HepG2 (cell line): ENCODE measurements around the gene CPEB4. TPM values are rescaled to one million over a fixed set of nuclear protein-coding genes. Genes with fewer than 3 reads are reported as not detected.
A peak's percentile ranks its signal among the peaks of the same experiment; 100 is the strongest.

ENCODE experiments used
- AKAP8 ChIP-seq: sonication (generic); formaldehyde crosslinking; IDR thresholded peaks from 2 replicates; pipeline ENCODE4 v1.5.1; 2020; ENCODE audit warnings: mild to moderate bottlenecking, missing genetic modification reagents
- BHLHE40 ChIP-seq: IDR thresholded peaks from 2 replicates; pipeline ENCODE4 v1.6.1; 2011; ENCODE audit warnings: low read length, improper control_type of control experiment
- GZF1 ChIP-seq: sonication (generic); formaldehyde crosslinking; IDR thresholded peaks from 2 replicates; pipeline ENCODE4 v1.5.1; 2020; ENCODE audit warnings: mild to moderate bottlenecking, missing genetic modification reagents
- NR2F1 ChIP-seq, 2 experiments: fragments of 450-650 bp in 1 of 2; formaldehyde crosslinking in 1 of 2; IDR thresholded peaks; 2 replicates each; pipeline versions ENCODE4 v1.5.0 to v1.6.1; 2016 to 2020; ENCODE audit warnings: mild to moderate bottlenecking in 1 of 2, missing compliant biosample characterization in 1 of 2, missing genetic modification reagents in 1 of 2, moderate library complexity in 1 of 2
- RAD21 ChIP-seq: fragments of 450-650 bp; formaldehyde crosslinking; IDR thresholded peaks from 2 replicates; pipeline ENCODE4 v1.5.0; 2020; ENCODE audit warnings: mild to moderate bottlenecking
- REL ChIP-seq: sonication (generic); formaldehyde crosslinking; conservative IDR thresholded peaks from 2 replicates; pipeline ENCODE4 v1.8.0; 2022; ENCODE audit warnings: mild to moderate bottlenecking, missing genetic modification reagents, moderate library complexity
- REPIN1 ChIP-seq: sonication (generic); formaldehyde crosslinking; IDR thresholded peaks from 2 replicates; pipeline ENCODE4 v1.8.0; 2022; ENCODE audit warnings: missing genetic modification reagents, low read depth, mild to moderate bottlenecking, borderline replicate concordance
- RXRB ChIP-seq: IDR thresholded peaks from 2 replicates; pipeline ENCODE4 v1.6.1; 2016; ENCODE audit warnings: borderline replicate concordance, missing genetic modification reagents, missing compliant biosample characterization
- TBX2 ChIP-seq: sonication (generic); formaldehyde crosslinking; IDR thresholded peaks from 2 replicates; pipeline ENCODE4 v1.5.0; 2020; ENCODE audit warnings: missing genetic modification reagents, mild to moderate bottlenecking, borderline replicate concordance
- ZC3H4 ChIP-seq: sonication (generic); formaldehyde crosslinking; IDR thresholded peaks from 2 replicates; pipeline ENCODE4 v1.4.0; 2020; ENCODE audit warnings: missing genetic modification reagents, borderline replicate concordance
- ZEB1 ChIP-seq: IDR thresholded peaks from 2 replicates; pipeline ENCODE4 v1.6.1; 2012; ENCODE audit warnings: mild to moderate bottlenecking, low read depth, inconsistent platforms; ENCODE audit not compliant: insufficient replicate concordance
- ZIK1 ChIP-seq: sonication (generic); formaldehyde crosslinking; IDR thresholded peaks from 2 replicates; pipeline ENCODE4 v1.5.0; 2020; ENCODE audit warnings: mild to moderate bottlenecking, low read depth, missing genetic modification reagents, borderline replicate concordance
- ZNF12 ChIP-seq: sonication (generic); formaldehyde crosslinking; IDR thresholded peaks from 2 replicates; pipeline ENCODE4 v1.5.0; 2020; ENCODE audit warnings: missing genetic modification reagents
- ZNF282 ChIP-seq: fragments of 450-650 bp; IDR thresholded peaks from 2 replicates; pipeline ENCODE4 v1.6.1; 2018; ENCODE audit not compliant: partially characterized antibody
- ZNF558 ChIP-seq: sonication (generic); formaldehyde crosslinking; IDR thresholded peaks from 2 replicates; pipeline ENCODE4 v1.9.0; 2022; ENCODE audit warnings: mild to moderate bottlenecking, missing genetic modification reagents, borderline replicate concordance
- ZNF564 ChIP-seq: sonication (generic); formaldehyde crosslinking; IDR thresholded peaks from 2 replicates; pipeline ENCODE4 v1.8.1; 2023; ENCODE audit warnings: mild to moderate bottlenecking, missing genetic modification reagents
- ZNF788 ChIP-seq: sonication (generic); formaldehyde crosslinking; IDR thresholded peaks from 2 replicates; pipeline ENCODE4 v1.5.0; 2020; ENCODE audit warnings: mild to moderate bottlenecking, missing genetic modification reagents, borderline replicate concordance
- ZNF83 ChIP-seq: sonication (generic); formaldehyde crosslinking; IDR thresholded peaks from 2 replicates; pipeline ENCODE4 v1.4.0; 2020; ENCODE audit warnings: missing genetic modification reagents, mild to moderate bottlenecking, borderline replicate concordance
- ZNF839 ChIP-seq: sonication (generic); formaldehyde crosslinking; IDR thresholded peaks from 2 replicates; pipeline ENCODE4 v1.4.0; 2020; ENCODE audit warnings: missing genetic modification reagents, mild to moderate bottlenecking, borderline replicate concordance
- polyA plus RNA-seq, 8 experiments: library from polyadenylated mRNA; depleted of rRNA in 3 of 8; stranded (reverse) in 7 of 8; unstranded in 1 of 8; fragments of >200 nt; fragmentation: Illumina TruSeq in 4 of 8; extraction: Trizol in 4 of 8; gene quantifications; 2 replicates each; pipeline versions ENCODE4 v1.2.1 to v1.2.3, GENCODE V29; 2011 to 2016; ENCODE audit warnings: low read depth in 4 of 8, missing spikeins in 1 of 8, mixed read lengths in 1 of 8; ENCODE audit not compliant: insufficient read depth in 1 of 8
- total RNA-seq, 5 experiments: library from RNA; depleted of rRNA; stranded (reverse); fragments of >200 nt; fragmentation: Illumina TruSeq; extraction: Trizol; gene quantifications; 2 replicates each; pipeline ENCODE4 v1.2.3, GENCODE V29; 2016; ENCODE audit warnings: low read depth in 1 of 5
- TF ChIP-seq, protein P1 (sequence below): sonication (generic); formaldehyde crosslinking; IDR thresholded peaks from 2 replicates; pipeline ENCODE4 v1.5.0; 2020; ENCODE audit warnings: missing genetic modification reagents
- TF ChIP-seq, protein P2 (sequence below): sonication (generic); formaldehyde crosslinking; IDR thresholded peaks from 2 replicates; pipeline ENCODE4 v1.9.0; 2021; ENCODE audit warnings: missing genetic modification reagents, mild to moderate bottlenecking, borderline replicate concordance
- TF ChIP-seq, protein P3 (sequence below), 2 experiments: sonication (generic) in 1 of 2; formaldehyde crosslinking in 1 of 2; IDR thresholded peaks; 2 replicates each; pipeline versions ENCODE4 v1.5.1 to v1.6.1; 2011 to 2020; ENCODE audit warnings: borderline replicate concordance in 1 of 2, low read depth in 1 of 2, low read length in 1 of 2, mild to moderate bottlenecking in 1 of 2, missing genetic modification reagents in 1 of 2, moderate library complexity in 1 of 2
- TF ChIP-seq, protein P4 (sequence below): sonication (generic); formaldehyde crosslinking; IDR thresholded peaks from 2 replicates; pipeline ENCODE4 v1.4.0; 2020; ENCODE audit warnings: missing genetic modification reagents

The CPEB4 gene
- total and polyA plus RNA-seq, 2 of the 13 experiments (the other 11 are each of a cell fraction or from before 2014, with no cell fraction given) = 7.7 to 26.7 TPM

DNA sequence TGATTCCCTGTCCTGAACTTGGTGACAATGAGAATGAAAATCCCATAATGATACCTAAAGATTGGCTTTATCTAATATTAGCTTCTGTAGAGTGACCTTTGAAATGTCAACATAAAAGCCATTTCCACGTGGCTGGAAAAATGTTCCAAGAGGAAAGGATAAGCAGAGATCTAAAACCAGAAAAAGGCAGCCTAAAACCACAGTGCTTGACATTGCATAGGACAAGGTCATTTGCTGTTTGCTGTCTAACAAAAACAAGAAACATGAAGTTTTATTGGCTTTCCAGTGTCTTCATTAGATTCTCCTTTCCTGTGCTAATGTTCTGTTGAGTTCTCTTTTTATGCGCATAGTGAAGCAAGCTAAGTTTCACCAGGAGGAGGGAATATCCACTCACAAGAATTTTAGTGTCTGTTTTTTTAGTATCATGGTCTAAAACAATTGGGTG is 44.6 kb downstream of the CPEB4 start (continued):
- TF ChIP-seq, protein P1, sequence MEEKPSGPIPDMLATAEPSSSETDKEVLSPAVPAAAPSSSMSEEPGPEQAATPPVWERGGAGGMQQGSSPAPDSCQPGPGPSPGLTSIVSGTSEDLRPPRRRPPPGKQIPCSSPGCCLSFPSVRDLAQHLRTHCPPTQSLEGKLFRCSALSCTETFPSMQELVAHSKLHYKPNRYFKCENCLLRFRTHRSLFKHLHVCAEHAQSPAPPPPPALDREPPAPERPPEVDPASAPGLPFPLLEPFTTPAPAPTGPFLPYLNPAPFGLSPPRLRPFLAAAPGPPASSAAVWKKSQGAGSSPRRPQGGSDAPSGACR = no peak
- peak; percentile 93 for TF ChIP-seq RXRB
- TF ChIP-seq ZNF564 (CRISPR knock-in tag) = no peak
- no peak for TF ChIP-seq AKAP8 (CRISPR knock-in tag)
- no peak for TF ChIP-seq ZIK1 (CRISPR knock-in tag)
- no peak for TF ChIP-seq REL
- no peak for TF ChIP-seq ZNF282
- TF ChIP-seq ZNF558 = no peak
- TF ChIP-seq, protein P2, sequence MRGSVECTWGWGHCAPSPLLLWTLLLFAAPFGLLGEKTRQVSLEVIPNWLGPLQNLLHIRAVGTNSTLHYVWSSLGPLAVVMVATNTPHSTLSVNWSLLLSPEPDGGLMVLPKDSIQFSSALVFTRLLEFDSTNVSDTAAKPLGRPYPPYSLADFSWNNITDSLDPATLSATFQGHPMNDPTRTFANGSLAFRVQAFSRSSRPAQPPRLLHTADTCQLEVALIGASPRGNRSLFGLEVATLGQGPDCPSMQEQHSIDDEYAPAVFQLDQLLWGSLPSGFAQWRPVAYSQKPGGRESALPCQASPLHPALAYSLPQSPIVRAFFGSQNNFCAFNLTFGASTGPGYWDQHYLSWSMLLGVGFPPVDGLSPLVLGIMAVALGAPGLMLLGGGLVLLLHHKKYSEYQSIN = no peak
- TF ChIP-seq, protein P3, sequence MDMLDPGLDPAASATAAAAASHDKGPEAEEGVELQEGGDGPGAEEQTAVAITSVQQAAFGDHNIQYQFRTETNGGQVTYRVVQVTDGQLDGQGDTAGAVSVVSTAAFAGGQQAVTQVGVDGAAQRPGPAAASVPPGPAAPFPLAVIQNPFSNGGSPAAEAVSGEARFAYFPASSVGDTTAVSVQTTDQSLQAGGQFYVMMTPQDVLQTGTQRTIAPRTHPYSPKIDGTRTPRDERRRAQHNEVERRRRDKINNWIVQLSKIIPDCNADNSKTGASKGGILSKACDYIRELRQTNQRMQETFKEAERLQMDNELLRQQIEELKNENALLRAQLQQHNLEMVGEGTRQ (IDR thresholded peaks at IDR 0.05; ENCODE audit: low read depth, low read length) = no peak
- TF ChIP-seq, protein P3 (CRISPR knock-in tag; IDR thresholded peaks at IDR 0.05; ENCODE audit: borderline replicate concordance) = no peak
- TF ChIP-seq ZC3H4 (CRISPR knock-in tag) = no peak
- TF ChIP-seq TBX2 = peak; percentile 61; the same call in 1 of the 2 replicates
- TF ChIP-seq BHLHE40 = no peak
- no peak for TF ChIP-seq GZF1 (CRISPR knock-in tag)
- TF ChIP-seq, protein P4, sequence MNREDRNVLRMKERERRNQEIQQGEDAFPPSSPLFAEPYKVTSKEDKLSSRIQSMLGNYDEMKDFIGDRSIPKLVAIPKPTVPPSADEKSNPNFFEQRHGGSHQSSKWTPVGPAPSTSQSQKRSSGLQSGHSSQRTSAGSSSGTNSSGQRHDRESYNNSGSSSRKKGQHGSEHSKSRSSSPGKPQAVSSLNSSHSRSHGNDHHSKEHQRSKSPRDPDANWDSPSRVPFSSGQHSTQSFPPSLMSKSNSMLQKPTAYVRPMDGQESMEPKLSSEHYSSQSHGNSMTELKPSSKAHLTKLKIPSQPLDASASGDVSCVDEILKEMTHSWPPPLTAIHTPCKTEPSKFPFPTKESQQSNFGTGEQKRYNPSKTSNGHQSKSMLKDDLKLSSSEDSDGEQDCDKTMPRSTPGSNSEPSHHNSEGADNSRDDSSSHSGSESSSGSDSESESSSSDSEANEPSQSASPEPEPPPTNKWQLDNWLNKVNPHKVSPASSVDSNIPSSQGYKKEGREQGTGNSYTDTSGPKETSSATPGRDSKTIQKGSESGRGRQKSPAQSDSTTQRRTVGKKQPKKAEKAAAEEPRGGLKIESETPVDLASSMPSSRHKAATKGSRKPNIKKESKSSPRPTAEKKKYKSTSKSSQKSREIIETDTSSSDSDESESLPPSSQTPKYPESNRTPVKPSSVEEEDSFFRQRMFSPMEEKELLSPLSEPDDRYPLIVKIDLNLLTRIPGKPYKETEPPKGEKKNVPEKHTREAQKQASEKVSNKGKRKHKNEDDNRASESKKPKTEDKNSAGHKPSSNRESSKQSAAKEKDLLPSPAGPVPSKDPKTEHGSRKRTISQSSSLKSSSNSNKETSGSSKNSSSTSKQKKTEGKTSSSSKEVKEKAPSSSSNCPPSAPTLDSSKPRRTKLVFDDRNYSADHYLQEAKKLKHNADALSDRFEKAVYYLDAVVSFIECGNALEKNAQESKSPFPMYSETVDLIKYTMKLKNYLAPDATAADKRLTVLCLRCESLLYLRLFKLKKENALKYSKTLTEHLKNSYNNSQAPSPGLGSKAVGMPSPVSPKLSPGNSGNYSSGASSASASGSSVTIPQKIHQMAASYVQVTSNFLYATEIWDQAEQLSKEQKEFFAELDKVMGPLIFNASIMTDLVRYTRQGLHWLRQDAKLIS (CRISPR knock-in tag) = peak; percentile 62; the same call in 1 of the 2 replicates
- TF ChIP-seq REPIN1 (CRISPR knock-in tag) = peak; percentile 31; the same call in 1 of the 2 replicates
- TF ChIP-seq ZEB1 = no peak
- no peak for TF ChIP-seq ZNF83 (CRISPR knock-in tag)
- no peak for TF ChIP-seq RAD21 (CRISPR knock-in tag)
- TF ChIP-seq NR2F1 (CRISPR knock-in tag; IDR thresholded peaks at IDR 0.05) = peak; percentile 53 to 62; a peak in 2 of 4 replicates
- TF ChIP-seq ZNF12 (CRISPR knock-in tag) = no peak
- TF ChIP-seq ZNF839 (CRISPR knock-in tag) = no peak
- no peak for TF ChIP-seq ZNF788
